Hepatocyte (in vitro differentiated cells): ENCODE results near the gene LPP. TPM values are rescaled to one million over a fixed set of nuclear protein-coding genes. Genes with fewer than 3 reads are reported as not detected.

Source experiments
- DNase-seq: peaks from one replicate; pipeline ENCODE4 v3.0.0-alpha.2; 2016; ENCODE audit warnings: low spot score
- H2AFZ ChIP-seq: fragments of 200-600 bp; sonication (generic); 2 replicates; pipeline ENCODE4 v1.6.0; 2016; ENCODE audit warnings: antibody characterized with exemption, mild to moderate bottlenecking
- H3K27ac ChIP-seq: fragments of 200-600 bp; sonication (generic); 2 replicates; pipeline ENCODE4 v1.5.1; 2016; ENCODE audit warnings: mild to moderate bottlenecking
- H3K27me3 ChIP-seq: fragments of 200-600 bp; sonication (generic); 2 replicates; pipeline ENCODE4 v1.6.1; 2016
- H3K36me3 ChIP-seq: fragments of 200-600 bp; sonication (generic); replicated peaks from 2 replicates; pipeline ENCODE4 v1.5.1; 2016; ENCODE audit warnings: low read depth; ENCODE audit not compliant: insufficient read depth
- H3K4me1 ChIP-seq: fragments of 200-600 bp; sonication (generic); 2 replicates; pipeline ENCODE4 v1.5.1; 2016; ENCODE audit warnings: mild to moderate bottlenecking, moderate library complexity; ENCODE audit not compliant: insufficient read depth
- H3K4me2 ChIP-seq: fragments of 200-600 bp; sonication (generic); 2 replicates; pipeline ENCODE4 v1.6.0; 2016
- H3K4me3 ChIP-seq: fragments of 200-600 bp; sonication (generic); 2 replicates; pipeline ENCODE4 v1.5.1; 2016; ENCODE audit warnings: mild to moderate bottlenecking
- H3K79me2 ChIP-seq: fragments of 200-600 bp; sonication (generic); 2 replicates; pipeline ENCODE4 v1.6.0; 2017; ENCODE audit warnings: mild to moderate bottlenecking
- H3K9me2 ChIP-seq: fragments of 200-600 bp; sonication (generic); replicated peaks from 2 replicates; pipeline ENCODE4 v1.6.0; 2017; ENCODE audit warnings: mild to moderate bottlenecking; ENCODE audit not compliant: insufficient read depth
- H3K9me3 ChIP-seq: fragments of 200-600 bp; sonication (generic); 2 replicates; pipeline ENCODE4 v1.5.1; 2016; ENCODE audit warnings: low read depth, mild to moderate bottlenecking
- H4K20me1 ChIP-seq: fragments of 200-600 bp; sonication (generic); 2 replicates; pipeline ENCODE4 v1.6.0; 2016; ENCODE audit warnings: mild to moderate bottlenecking; ENCODE audit not compliant: insufficient read depth, poor library complexity, severe bottlenecking
- EZH2 ChIP-seq: fragments of 200-600 bp; sonication (generic); IDR thresholded peaks from 2 replicates; pipeline ENCODE4 v1.6.1; 2016; ENCODE audit warnings: antibody characterized with exemption, mild to moderate bottlenecking, borderline replicate concordance
- EZH2phosphoT487 ChIP-seq: fragments of 200-600 bp; sonication (generic); IDR thresholded peaks from one replicate; pipeline ENCODE4 v1.6.1; 2018; ENCODE audit warnings: antibody characterized with exemption, mild to moderate bottlenecking, low read depth, moderate library complexity; ENCODE audit not compliant: unreplicated experiment, severe bottlenecking
- WGBS: methylation state at CpG from one replicate; pipeline ENCODE4 v1.1.6; 2016; ENCODE audit warnings: low lambda C conversion rate; ENCODE audit errors: missing lambda C conversion rate; 5-methylcytosine and 5-hydroxymethylcytosine counted together
- polyA plus RNA-seq: library from polyadenylated mRNA; unstranded; fragments of >200 nt; fragmentation: Nextera tagmentation; extraction: Ambion mirVana; gene quantifications from 2 replicates; pipeline ENCODE4 v1.2.1, GENCODE V29; 2016
- total RNA-seq: library from RNA; depleted of rRNA; stranded (reverse); fragments of >200 nt; gene quantifications from 2 replicates; pipeline ENCODE4 v1.2.3, GENCODE V29; 2014
- TF ChIP-seq, protein P1 (sequence below): fragments of 200-600 bp; sonication (generic); IDR thresholded peaks from 2 replicates; pipeline ENCODE4 v1.5.1; 2016; ENCODE audit warnings: antibody characterized with exemption, mild to moderate bottlenecking; ENCODE audit not compliant: poor library complexity

Gene LPP
- total and polyA plus RNA-seq, 2 experiments from 2014 or later, result 53.2 to 73.8 TPM

- no peaks in the 10 kb centered on the region for H3K9me2 ChIP-seq
- WGBS, result 0% methylated on average over 1 of the region's 1 CpG
- no peaks in the 10 kb centered on the region for H3K27me3 ChIP-seq
- peak; percentile 23 for DNase-seq
- no peak overlapping the region for H3K4me3 ChIP-seq
- no peak overlapping the region for H3K27ac ChIP-seq
- H3K79me2 ChIP-seq, result no peaks in the 10 kb centered on the region
- no peaks in the 10 kb centered on the region for H3K36me3 ChIP-seq
- H3K4me2 ChIP-seq, result no peak overlapping the region
- H3K4me1 ChIP-seq, result no peaks in the 10 kb centered on the region
- H2AFZ ChIP-seq, result no peak overlapping the region
- TF ChIP-seq EZH2phosphoT487 (no peak), EZH2 (no peak)
- H3K9me3 ChIP-seq, result no peaks in the 10 kb centered on the region
- H4K20me1 ChIP-seq, result no peaks in the 10 kb centered on the region
These were observed 492.6 kb downstream of the LPP start for GRCh38 chr3:188646592-188646991.

- Histone ChIP-seq H3K9me3 (no peaks in the 10 kb centered on the region), H3K4me1 (no peaks in the 10 kb centered on the region), H3K27ac (no peak overlapping the region), H3K79me2 (no peaks in the 10 kb centered on the region), H3K4me2 (no peak overlapping the region), H3K36me3 (no peaks in the 10 kb centered on the region), H4K20me1 (no peaks in the 10 kb centered on the region), H3K4me3 (no peak overlapping the region), H3K9me2 (no peaks in the 10 kb centered on the region), H2AFZ (no peak overlapping the region), H3K27me3 (no peaks in the 10 kb centered on the region)
- no peak for TF ChIP-seq EZH2phosphoT487
- WGBS, result 96% methylated on average over 6 of the region's 6 CpGs
- DNase-seq, result no peak
These were observed 493.3 kb downstream of the LPP start for GRCh38 chr3:188647237-188647636.

DNA sequence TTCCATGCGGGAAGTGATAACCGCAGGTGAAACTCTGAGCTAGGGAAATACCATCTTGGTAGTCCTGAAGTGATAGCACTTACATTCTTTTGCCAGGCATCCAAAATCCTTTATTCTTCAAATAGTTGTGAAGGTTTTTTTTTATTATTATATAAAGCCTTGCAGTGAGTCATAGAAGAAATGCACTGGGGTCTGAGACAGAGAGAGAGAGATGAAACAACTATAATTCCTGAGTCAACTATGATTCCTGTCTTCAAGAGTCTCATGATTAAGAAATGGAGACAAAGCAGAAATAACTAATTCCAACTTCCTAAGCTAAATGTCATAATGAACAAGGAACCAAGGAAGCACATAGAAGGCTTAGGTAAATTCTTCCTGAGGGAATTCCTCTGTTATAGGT lies 495.6 kb downstream of the LPP start:
- TF ChIP-seq EZH2, result no peak
- Histone ChIP-seq H3K27ac (no peak overlapping the region), H4K20me1 (no peaks in the 10 kb centered on the region), H3K4me3 (no peak overlapping the region), H3K9me2 (no peaks in the 10 kb centered on the region), H3K27me3 (no peaks in the 10 kb centered on the region), H3K79me2 (peaks cover 6% of the 10 kb centered on the region), H3K9me3 (no peaks in the 10 kb centered on the region), H2AFZ (no peak overlapping the region), H3K36me3 (no peaks in the 10 kb centered on the region), H3K4me1 (no peaks in the 10 kb centered on the region), H3K4me2 (no peak overlapping the region)
- WGBS, result 95% methylated on average over 2 of the region's 2 CpGs
- no peak for DNase-seq

GRCh38 chr3:188656196-188656982 lies 502.4 kb downstream of the LPP start:
- H3K9me2 ChIP-seq, result no peaks in the 10 kb centered on the region
- no peak overlapping the region for H3K4me2 ChIP-seq
- H3K79me2 ChIP-seq, result peaks cover 25% of the 10 kb centered on the region
- no peak overlapping the region for H3K27ac ChIP-seq
- no peaks in the 10 kb centered on the region for H3K4me1 ChIP-seq
- H3K36me3 ChIP-seq, result no peaks in the 10 kb centered on the region
- TF ChIP-seq, protein P1, sequence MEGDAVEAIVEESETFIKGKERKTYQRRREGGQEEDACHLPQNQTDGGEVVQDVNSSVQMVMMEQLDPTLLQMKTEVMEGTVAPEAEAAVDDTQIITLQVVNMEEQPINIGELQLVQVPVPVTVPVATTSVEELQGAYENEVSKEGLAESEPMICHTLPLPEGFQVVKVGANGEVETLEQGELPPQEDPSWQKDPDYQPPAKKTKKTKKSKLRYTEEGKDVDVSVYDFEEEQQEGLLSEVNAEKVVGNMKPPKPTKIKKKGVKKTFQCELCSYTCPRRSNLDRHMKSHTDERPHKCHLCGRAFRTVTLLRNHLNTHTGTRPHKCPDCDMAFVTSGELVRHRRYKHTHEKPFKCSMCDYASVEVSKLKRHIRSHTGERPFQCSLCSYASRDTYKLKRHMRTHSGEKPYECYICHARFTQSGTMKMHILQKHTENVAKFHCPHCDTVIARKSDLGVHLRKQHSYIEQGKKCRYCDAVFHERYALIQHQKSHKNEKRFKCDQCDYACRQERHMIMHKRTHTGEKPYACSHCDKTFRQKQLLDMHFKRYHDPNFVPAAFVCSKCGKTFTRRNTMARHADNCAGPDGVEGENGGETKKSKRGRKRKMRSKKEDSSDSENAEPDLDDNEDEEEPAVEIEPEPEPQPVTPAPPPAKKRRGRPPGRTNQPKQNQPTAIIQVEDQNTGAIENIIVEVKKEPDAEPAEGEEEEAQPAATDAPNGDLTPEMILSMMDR, result no peak
- no peak for TF ChIP-seq EZH2phosphoT487
- no peak for TF ChIP-seq EZH2
- no peaks in the 10 kb centered on the region for H4K20me1 ChIP-seq
- no peaks in the 10 kb centered on the region for H3K27me3 ChIP-seq
- H2AFZ ChIP-seq, result no peak overlapping the region
- no peak for DNase-seq
- H3K4me3 ChIP-seq, result no peak overlapping the region
- H3K9me3 ChIP-seq, result no peaks in the 10 kb centered on the region
- 95% methylated on average over 3 of the region's 3 CpGs for WGBS

GRCh38 chr3:188658606-188659005 lies 504.6 kb downstream of the LPP start:
- H3K27ac ChIP-seq, result no peak overlapping the region
- WGBS, result 90% methylated on average over 1 of the region's 1 CpG
- H3K9me3 ChIP-seq, result no peaks in the 10 kb centered on the region
- H3K27me3 ChIP-seq, result no peaks in the 10 kb centered on the region
- H3K4me1 ChIP-seq, result no peaks in the 10 kb centered on the region
- no peak overlapping the region for H3K4me2 ChIP-seq
- DNase-seq, result no peak
- H4K20me1 ChIP-seq, result no peaks in the 10 kb centered on the region
- H3K36me3 ChIP-seq, result no peaks in the 10 kb centered on the region
- H3K79me2 ChIP-seq, result peaks cover 23% of the 10 kb centered on the region
- no peaks in the 10 kb centered on the region for H3K9me2 ChIP-seq
- TF ChIP-seq EZH2 (no peak), EZH2phosphoT487 (no peak)
- TF ChIP-seq, protein P1, result no peak
- H2AFZ ChIP-seq, result no peak overlapping the region
- no peak overlapping the region for H3K4me3 ChIP-seq
